SIG-M5 treated with dmso at 0.1 percent for 504 hours (cell line): ENCODE data around the gene USH1G.
"Not testable (repeated sequence)": the region's sequence is repeated elsewhere in the genome, so short reads cannot be mapped to it uniquely, and the experiment has no call there.

Source experiments
- DNase-seq: peaks from one replicate; lab custom pipeline; 2025; ENCODE audit not compliant: unreplicated experiment; lab: John Stamatoyannopoulos, UW

Gene USH1G

GRCh38 chr17:74906214-74906793 lies 16.8 kb downstream of the USH1G start:
- not testable (repeated sequence) for DNase-seq

- no peak for DNase-seq
These were observed 18.2 kb downstream of the USH1G start for GRCh38 chr17:74904687-74905409.

GRCh38 chr17:74903671-74904070 lies 19.4 kb downstream of the USH1G start:
- no peak for DNase-seq

- DNase-seq, result no peak
These were observed 20.0 kb downstream of the USH1G start for GRCh38 chr17:74903034-74903433.

- no peak for DNase-seq
These were observed 21.5 kb downstream of the USH1G start for GRCh38 chr17:74901353-74902135.

- DNase-seq, result no peak
These were observed 22.8 kb downstream of the USH1G start for GRCh38 chr17:74900208-74900607.

- DNase-seq, result no peak
These were observed 24.6 kb downstream of the USH1G start for GRCh38 chr17:74898376-74898946.

- DNase-seq, result no peak
These were observed 29.0 kb downstream of the USH1G start for GRCh38 chr17:74893936-74894671.

GRCh38 chr17:74892974-74893911 lies 29.8 kb downstream of the USH1G start, which contains the start of gene FADS6:
Gene FADS6 (minus strand): TSS chr17:74893633. CDS start chr17:74893595, 38 bp downstream.
- no peak for DNase-seq

GRCh38 chr17:74892013-74892841 lies 30.8 kb downstream of the USH1G start:
- DNase-seq, result no peak

- DNase-seq, result no peak
These were observed 32.5 kb downstream of the USH1G start for GRCh38 chr17:74890554-74890953.

GRCh38 chr17:74888469-74888868 lies 34.6 kb downstream of the USH1G start:
- DNase-seq, result no peak

GRCh38 chr17:74883241-74883745 lies 39.8 kb downstream of the USH1G start:
- DNase-seq, result no peak

- DNase-seq, result no peak
These were observed 40.4 kb downstream of the USH1G start for GRCh38 chr17:74882517-74883240.

GRCh38 chr17:74881073-74881472 lies 42.0 kb downstream of the USH1G start:
- DNase-seq, result no peak

- DNase-seq, result no peak
These were observed 43.7 kb downstream of the USH1G start for GRCh38 chr17:74879308-74879707.

GRCh38 chr17:74878658-74879057 lies 44.4 kb downstream of the USH1G start:
- no peak for DNase-seq
